NCI-H2171 treated with DMSO at 0.1 percent for 48 hours (cell line): ENCODE results near the gene SCCPDH.
"Not testable (repeated sequence)": the region's sequence is repeated elsewhere in the genome, so short reads cannot be mapped to it uniquely, and the experiment has no call there.

Experiments
- DNase-seq: peaks from one replicate; lab custom pipeline; 2025; lab: John Stamatoyannopoulos, UW

The SCCPDH gene

DNA sequence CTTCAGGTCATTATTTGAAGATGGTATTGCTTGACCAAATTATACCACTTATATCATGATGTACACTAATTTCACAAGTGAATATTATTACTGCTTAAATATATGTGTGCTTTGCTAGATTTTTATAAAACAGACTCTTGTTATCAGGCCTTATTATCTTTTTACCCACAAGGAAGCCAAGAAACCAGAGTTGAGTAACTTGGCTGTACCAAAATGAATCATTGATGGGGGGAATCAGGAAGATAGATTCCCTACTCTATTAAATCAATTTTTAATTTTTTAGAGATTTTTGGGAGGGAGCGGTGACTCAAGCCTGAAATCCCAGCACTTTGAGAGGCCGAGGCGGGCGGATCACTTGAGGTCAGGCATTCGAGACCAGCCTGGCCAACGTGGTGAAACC, 16.0 kb upstream of the SCCPDH start:
- no peak for DNase-seq

DNA sequence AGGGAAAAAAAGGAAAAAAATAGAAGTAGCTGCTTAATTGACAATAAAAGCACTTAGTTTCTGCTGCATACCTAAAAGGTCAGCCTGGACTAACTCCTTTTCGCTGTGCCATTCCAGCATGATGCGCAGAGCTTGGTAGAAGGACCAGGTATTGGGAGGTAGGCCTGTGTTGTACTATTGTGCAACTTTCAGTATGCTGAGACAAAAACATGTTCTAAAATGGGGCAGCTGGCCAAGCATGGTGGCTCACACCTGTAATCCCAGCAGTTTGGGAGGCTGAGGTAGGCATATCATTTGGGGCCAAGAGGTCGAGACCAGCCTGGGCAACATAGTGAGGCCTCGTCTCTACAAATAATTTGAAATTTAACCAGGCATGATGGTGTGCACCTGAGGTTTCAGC, 15.0 kb upstream of the SCCPDH start:
- DNase-seq, result no peak

DNA sequence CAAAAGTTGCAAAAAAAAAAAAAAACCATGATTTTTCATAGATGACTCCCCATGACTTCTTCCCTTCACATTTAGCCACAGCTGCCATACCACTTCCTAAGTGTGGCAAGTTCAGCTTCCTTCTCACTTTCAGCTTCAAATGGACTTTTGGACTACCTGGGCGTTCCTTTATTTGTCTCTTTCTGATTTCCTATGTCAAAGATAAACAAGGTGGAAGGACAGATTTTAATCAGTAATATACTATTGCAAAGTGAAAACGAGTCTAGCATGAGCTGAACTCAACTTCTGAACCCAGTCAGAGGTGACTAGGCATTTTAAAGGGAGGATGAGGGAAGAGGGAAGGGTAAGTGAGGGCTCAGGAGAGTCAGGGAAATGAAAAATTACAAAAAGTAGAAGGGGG, 14.4 kb upstream of the SCCPDH start:
- DNase-seq, result no peak

DNA sequence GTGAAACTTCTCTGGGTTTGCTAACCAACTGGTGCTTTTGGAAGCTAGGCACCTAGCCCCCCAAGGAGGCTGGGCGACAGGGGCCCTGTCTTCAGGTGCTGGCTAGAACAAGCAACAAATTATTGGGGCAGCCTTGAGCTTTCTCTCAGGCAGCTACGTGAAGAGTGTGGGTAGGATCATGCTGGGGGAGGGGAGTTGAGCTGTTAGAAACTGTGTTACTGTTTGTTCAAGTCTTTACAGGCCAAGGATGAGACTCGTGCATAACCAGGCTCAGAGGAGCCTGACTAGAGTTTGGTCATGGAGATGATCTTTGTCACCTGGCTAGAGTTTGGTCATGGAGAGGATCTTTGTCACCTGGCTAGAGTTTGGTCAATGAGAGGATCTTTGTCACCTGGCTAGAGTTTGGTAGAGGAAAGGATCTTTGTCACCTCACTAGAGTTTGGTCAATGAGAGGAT, 12.6 kb upstream of the SCCPDH start:
- no peak for DNase-seq

DNA sequence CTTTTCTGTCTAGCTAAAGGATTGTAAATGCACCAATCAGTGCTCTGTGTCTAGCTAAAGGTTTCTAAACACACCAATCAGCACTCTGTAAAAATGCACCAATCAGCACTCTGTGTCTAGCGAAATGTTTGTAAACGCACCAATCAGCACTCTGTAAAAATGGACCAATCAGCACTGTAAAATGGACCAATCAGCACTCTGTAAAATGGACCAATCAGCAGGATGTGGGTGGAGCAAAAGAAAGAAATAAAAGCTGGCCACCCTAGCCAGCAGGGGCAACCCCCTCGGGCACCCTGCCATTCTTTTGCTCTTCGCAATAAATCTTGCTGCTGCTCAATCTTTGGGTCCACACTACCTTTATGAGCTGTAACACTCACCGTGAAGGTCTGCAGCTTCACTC, 11.8 kb upstream of the SCCPDH start:
- DNase-seq, result not testable (repeated sequence)

GRCh38 chr1:246719361-246719760, 4.8 kb upstream of the SCCPDH start:
- not testable (repeated sequence) for DNase-seq

DNA sequence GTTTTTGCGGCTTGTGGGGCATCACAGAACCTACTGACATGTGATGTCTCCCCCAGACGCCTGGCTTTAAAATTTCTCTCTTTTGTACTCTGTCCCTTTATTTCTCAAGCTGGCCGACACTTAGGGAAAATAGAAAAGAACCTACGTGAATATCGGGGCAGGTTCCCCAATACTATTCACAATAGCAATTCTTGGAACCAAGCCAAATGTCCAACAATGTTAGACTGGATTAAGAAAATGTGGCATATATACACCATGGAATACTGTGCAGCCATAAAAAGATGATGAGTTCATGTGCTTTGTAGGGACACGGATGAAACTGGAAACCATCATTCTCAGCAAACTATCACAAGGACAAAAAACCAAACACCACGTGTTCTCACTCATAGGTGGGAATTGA, 3.4 kb upstream of the SCCPDH start:
- DNase-seq, result not testable (repeated sequence)

DNA sequence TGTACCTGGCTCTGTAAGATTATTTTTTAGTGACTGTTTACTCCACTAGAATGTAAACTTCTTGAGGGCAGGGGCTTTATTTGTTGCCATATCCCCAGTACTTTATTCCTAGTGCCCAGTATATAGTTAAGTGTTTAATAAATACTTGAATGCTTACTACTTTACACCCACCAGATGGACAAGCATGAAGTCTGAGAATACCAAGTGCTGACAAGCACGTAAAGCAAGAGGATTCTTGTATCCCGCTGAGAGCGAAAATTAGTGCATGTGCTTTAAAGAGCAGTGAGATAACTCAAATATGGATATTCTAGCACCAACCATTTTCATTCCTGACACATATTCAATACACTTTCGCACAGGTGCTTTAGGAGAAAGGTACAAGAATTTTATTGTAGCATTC, 1.5 kb upstream of the SCCPDH start:
- DNase-seq, result peak; percentile 5

DNA sequence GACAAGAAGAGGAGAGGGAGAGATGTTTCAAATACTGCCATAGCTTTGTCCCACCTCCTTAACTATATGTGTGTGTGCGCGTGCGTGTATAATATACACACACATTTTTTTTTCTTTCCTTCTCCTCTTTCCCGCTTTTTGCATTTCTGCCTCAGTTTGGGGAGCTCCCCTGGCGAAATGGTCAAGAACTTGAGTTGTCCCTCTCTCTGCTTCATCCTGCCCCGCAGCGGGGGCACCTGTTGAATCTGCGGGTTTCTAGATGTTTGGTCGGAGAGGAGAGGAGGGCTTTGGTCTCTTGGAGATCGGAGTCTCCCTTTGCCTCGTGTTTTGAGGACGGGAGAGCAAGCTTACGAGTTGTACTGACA, 504 bp downstream of the SCCPDH start:
- peak; percentile 76 for DNase-seq

DNA sequence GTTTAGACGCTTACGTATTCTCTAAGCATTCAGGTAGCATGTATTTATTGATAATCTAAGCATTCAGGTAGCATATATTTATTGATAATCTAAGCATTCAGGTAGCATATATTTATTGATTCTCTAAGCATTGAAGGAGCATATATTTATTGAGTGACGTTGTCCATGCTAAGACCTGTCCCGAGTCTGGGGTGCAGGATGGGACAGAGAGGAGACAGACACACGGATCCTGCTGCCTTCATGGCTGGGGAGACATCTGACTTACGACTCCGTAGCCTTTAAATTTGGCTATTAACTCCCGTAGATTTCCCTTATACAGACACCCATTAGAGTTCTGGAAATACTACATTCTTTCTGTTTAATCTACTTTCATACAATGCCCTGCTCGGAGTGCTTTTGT, 982 bp downstream of the SCCPDH start:
- no peak for DNase-seq

DNA sequence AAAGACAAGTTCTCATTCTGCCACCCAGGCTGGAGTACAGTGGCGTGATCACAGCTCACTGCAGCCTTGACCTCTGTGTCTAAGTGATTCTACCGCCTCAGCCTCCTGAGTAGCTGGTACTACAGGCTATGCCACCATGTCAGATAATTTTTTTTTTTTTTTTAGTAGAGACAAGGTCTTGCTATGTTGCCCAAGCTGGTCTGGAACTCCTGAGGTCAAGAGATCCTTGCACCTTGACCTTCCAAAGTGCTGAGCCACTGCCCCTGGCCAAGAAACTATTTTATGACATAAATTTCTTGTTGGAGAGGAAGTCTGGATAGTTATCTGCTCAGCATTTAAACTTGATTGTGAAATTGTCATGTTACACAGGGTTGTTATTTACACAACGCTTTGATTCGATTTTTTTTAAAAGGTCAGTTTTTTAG, 2.1 kb downstream of the SCCPDH start:
- no peak for DNase-seq

DNA sequence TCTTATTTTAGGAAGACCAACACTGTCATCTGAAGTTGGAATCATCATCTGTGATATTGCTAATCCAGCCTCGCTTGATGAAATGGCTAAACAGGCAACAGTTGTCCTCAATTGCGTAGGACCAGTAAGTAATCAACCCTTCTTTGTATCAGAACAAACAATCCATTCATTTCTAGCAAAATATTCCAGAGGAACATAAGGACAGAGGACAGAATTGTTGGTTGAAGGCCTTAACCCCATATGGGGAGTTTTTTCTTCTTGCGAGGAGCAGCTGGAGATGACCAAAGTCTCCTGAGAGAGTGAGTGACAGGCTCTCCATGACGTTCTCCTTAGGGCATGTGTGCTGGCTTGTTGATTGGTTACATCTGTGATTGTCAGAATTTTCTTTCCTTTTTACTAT, 2.7 kb downstream of the SCCPDH start:
- DNase-seq, result no peak

GRCh38 chr1:246727594-246727993, 3.4 kb downstream of the SCCPDH start:
- DNase-seq, result no peak

- DNase-seq, result no peak
Measured at GRCh38 chr1:246728311-246728710, 4.1 kb downstream of the SCCPDH start.

DNA sequence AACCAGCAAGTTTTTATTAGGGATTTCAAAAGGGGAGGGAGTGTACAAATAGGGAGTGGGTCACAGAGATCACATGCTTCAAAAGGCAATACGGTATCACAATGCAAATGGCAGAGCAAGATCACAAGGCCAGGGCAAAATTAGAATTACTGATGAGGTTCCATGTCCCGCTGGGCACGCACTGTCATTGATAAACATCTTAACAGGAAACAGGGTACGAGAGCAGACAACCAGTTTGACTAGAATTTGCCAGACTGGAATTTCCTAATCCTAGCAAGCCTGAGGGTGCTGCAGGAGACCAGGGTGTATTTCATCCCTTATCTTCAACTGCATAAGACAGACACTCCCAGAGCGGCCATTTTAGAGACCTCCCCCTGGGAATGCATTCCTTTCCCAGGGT, 4.8 kb downstream of the SCCPDH start:
- DNase-seq, result not testable (repeated sequence)

DNA sequence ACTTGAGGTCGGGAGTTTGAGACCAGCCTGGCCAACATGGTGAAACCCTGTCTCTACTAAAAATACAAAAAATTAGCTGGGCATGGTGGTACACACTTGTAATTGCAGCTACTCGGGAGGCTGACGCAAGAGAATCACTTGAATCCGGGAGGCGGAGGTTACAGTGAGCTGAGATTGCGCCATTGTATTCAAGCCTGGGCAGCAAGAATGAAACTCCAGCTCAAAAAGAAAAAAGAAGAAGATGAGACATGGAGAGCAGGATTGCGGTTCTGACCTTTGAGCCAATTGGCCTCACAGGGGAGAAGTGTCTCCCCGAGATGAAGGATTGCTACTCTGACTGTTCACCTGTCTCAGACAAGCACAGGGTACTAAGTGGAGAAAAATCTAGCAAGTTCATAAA, 6.6 kb downstream of the SCCPDH start:
- DNase-seq, result no peak

DNA sequence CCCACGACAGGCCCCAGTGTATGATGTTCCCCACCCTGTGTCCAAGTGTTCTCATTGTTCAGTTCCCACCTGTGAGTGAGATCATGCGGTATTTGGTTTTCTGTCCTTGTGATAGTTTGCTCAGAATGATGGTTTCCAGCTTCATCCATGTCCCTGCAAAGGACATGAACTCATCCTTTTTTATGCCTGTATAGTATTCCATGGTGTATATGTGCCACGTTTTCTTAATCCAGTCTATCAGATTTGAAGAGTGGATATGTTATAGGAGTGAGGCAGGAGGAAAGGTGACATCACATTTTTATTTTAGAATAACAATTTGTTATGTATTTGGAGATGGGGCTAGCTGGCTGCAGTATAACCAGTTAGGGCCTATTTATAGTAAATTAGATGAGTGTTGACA, 7.7 kb downstream of the SCCPDH start:
- not testable (repeated sequence) for DNase-seq

DNA sequence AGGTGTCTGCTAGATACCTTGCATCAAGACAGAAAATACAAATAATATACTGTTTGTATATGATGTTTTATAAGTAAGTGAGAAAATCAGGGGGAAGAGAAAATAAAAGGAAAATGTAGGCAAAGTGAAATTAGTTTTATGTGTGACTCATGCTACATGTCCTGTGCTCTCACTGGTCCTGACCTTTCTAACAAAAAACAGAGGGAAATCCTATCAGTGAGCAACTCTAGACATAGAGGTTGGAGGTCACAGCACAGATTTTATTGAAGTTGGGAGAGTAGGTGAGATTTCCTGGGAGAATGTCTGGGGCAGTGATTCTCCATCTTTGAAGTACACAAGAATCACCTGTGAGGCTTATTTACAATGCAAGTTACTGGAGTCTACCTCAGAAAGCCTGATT, 9.5 kb downstream of the SCCPDH start:
- DNase-seq, result no peak

GRCh38 chr1:246734866-246735265, 10.7 kb downstream of the SCCPDH start:
- no peak for DNase-seq

GRCh38 chr1:246735735-246736134, 11.5 kb downstream of the SCCPDH start:
- DNase-seq, result no peak

DNA sequence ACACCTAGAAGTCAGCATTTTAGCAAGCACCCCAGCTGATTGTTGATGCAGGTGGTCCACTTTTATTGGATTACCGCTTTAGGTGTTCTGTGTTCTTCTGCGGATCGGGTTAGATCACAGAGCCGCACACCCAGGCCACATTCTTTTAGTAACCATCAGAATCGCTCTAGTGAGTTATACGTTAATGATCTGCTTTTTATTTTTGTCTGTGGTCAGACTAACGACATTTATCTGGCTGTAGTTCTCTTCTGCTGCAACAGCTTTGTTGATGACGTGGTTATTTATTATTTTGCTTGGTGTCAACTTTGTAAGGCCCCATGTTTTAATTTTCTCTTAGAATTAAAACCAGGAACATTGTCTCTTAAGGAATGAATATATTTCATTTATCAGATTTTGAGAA, 18.2 kb downstream of the SCCPDH start:
- no peak for DNase-seq

- DNase-seq, result not testable (repeated sequence)
Measured at GRCh38 chr1:246746155-246746554, 21.9 kb downstream of the SCCPDH start.

GRCh38 chr1:246748006-246748405, 23.8 kb downstream of the SCCPDH start:
- no peak for DNase-seq

GRCh38 chr1:246748867-246749266, 24.7 kb downstream of the SCCPDH start:
- DNase-seq, result no peak

DNA sequence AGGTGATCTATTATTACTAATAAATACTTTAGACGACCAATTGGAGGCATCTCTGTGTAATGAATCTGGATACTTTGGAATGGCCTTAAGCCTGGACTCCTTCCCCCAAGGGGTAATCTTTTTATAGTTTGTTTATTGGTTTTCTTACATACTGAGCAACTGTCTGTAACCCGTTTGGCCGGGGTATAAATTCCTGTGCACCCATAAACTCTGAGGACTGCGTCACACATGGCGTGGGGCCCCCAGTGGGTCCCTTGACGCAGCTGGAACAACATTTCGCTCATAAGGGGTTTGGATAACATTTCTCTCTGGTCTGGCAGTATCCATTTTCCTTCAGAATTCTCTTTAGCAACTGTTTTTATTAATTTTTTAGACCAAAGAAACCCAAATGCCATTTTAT, 26.5 kb downstream of the SCCPDH start:
- DNase-seq, result no peak
